Right atrium auricular region (tissue), 2 donors: ENCODE measurements around the gene PCSK5. TPM values are rescaled to one million over a fixed set of nuclear protein-coding genes. Genes with fewer than 3 reads are reported as not detected.

ENCODE experiments used
- DNase-seq: peaks from one replicate; pipeline ENCODE4 v3.0.0-alpha.2; 2019; ENCODE audit warnings: low spot score
- H3K27ac ChIP-seq, 2 donors: fragments of 200-600 bp; sonication (generic); 1 replicate in 1 of 2; 2 replicates in 1 of 2; pipeline ENCODE4 v1.5.1; 2016 to 2019
- H3K27me3 ChIP-seq, 2 donors: fragments of 200-600 bp; sonication (generic); one replicate each; pipeline versions ENCODE4 v1.5.1 to v1.6.0; 2017 to 2019
- H3K36me3 ChIP-seq: fragments of 200-600 bp; sonication (generic); one replicate; pipeline ENCODE4 v1.5.1; 2016
- H3K4me1 ChIP-seq, 2 donors: fragments of 200-600 bp; sonication (generic); one replicate each; pipeline versions ENCODE4 v1.5.1 to v1.6.0; 2017 to 2019
- H3K4me3 ChIP-seq, 2 donors: fragments of 200-600 bp; sonication (generic); 1 replicate in 1 of 2; 2 replicates in 1 of 2; pipeline ENCODE4 v1.5.1; 2017 to 2019; ENCODE audit warnings: mild to moderate bottlenecking in 1 of 2, moderate library complexity in 1 of 2
- H3K9me3 ChIP-seq, 2 donors: fragments of 200-600 bp; sonication (generic); one replicate each; pipeline ENCODE4 v1.5.1; 2019
- CTCF ChIP-seq, 2 donors: fragments of 200-600 bp; sonication (generic); IDR thresholded peaks; one replicate each; pipeline ENCODE4 v1.5.1; 2019; ENCODE audit warnings: antibody characterized with exemption in 2 of 2
- total RNA-seq, 2 donors: library from RNA; depleted of rRNA; stranded (reverse); fragments of >200 nt; gene quantifications; one replicate each; pipeline ENCODE4 v1.1.0, GENCODE V29; 2016

PCSK5 gene
- total RNA-seq, 2 donors from 2014 or later, result 5.3 to 6.5 TPM

GRCh38 chr9:75993434-75993833, 103.0 kb downstream of the PCSK5 start:
- DNase-seq, result no peak
- Histone ChIP-seq H3K27ac (no peak overlapping the region), H3K27me3 (no peaks in the 10 kb centered on the region), H3K36me3 (no peaks in the 10 kb centered on the region), H3K9me3 (no peaks in the 10 kb centered on the region), H3K4me3 (no peak overlapping the region), H3K4me1 (no peaks in the 10 kb centered on the region)
- no peak for TF ChIP-seq CTCF (IDR thresholded peaks at IDR 0.05)

GRCh38 chr9:75995066-75995465, 104.6 kb downstream of the PCSK5 start:
- Histone ChIP-seq H3K9me3 (no peaks in the 10 kb centered on the region), H3K36me3 (no peaks in the 10 kb centered on the region), H3K27me3 (no peaks in the 10 kb centered on the region), H3K27ac (no peak overlapping the region), H3K4me1 (no peaks in the 10 kb centered on the region), H3K4me3 (no peak overlapping the region)
- DNase-seq, result no peak
- no peak for TF ChIP-seq CTCF (IDR thresholded peaks at IDR 0.05)

DNA sequence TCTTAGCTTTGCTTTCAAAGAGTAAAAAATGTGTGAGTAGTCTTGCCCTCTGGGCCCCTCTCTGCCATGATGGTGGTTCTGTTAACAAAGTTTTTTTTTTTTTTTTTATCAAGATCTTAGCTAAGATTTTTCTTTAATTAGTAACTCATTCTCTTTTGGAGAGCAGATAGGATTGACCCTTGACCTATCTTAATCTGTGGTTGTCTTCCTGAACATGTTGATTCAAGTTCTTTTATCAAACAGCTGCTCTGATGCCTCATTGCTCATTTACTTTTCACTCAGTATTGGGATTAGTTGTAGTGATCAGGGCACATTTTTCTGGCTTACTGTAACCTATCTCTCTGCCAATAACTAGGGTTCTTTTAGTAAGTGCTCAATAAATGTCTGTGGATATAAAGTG, 106.3 kb downstream of the PCSK5 start:
- Histone ChIP-seq H3K9me3 (no peaks in the 10 kb centered on the region), H3K4me1 (no peaks in the 10 kb centered on the region), H3K27me3 (no peaks in the 10 kb centered on the region), H3K36me3 (no peaks in the 10 kb centered on the region), H3K4me3 (no peak overlapping the region), H3K27ac (no peak overlapping the region)
- no peak for TF ChIP-seq CTCF (IDR thresholded peaks at IDR 0.05)
- no peak for DNase-seq

DNA sequence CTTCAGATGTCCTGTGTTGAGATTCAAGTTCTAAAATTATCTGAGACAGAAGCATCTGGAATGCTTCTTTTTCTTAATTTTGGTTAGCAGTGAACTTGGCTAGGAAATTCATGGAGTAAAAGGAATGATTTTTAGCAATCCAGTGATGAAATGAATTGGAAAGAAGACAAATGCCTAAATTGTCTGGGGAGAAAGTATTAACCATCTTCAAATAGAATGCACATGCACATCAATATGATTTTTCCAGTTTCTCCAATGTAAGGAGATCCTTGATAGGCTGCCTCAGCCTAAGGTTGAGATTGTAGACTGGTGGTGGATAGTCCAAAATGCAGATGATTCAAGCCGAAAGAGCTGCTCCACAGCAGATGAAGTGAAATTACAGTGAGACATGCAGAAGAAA, 106.7 kb downstream of the PCSK5 start:
- TF ChIP-seq CTCF (IDR thresholded peaks at IDR 0.05), result no peak
- Histone ChIP-seq H3K27ac (no peak overlapping the region), H3K4me1 (no peaks in the 10 kb centered on the region), H3K27me3 (no peaks in the 10 kb centered on the region), H3K4me3 (no peak overlapping the region), H3K36me3 (no peaks in the 10 kb centered on the region), H3K9me3 (no peaks in the 10 kb centered on the region)
- DNase-seq, result no peak

GRCh38 chr9:75998096-75998780, 107.8 kb downstream of the PCSK5 start:
- H3K27ac ChIP-seq, result no peak overlapping the region
- no peaks in the 10 kb centered on the region for H3K4me1 ChIP-seq
- no peaks in the 10 kb centered on the region for H3K36me3 ChIP-seq
- no peaks in the 10 kb centered on the region for H3K27me3 ChIP-seq
- no peak for DNase-seq
- H3K9me3 ChIP-seq, result no peaks in the 10 kb centered on the region
- TF ChIP-seq CTCF (IDR thresholded peaks at IDR 0.05), result no peak
- no peak overlapping the region for H3K4me3 ChIP-seq

GRCh38 chr9:76001459-76001858, 111.0 kb downstream of the PCSK5 start:
- H3K4me3 ChIP-seq, result no peak overlapping the region
- no peak for DNase-seq
- no peaks in the 10 kb centered on the region for H3K4me1 ChIP-seq
- H3K27me3 ChIP-seq, result no peaks in the 10 kb centered on the region
- no peak for TF ChIP-seq CTCF (IDR thresholded peaks at IDR 0.05)
- H3K9me3 ChIP-seq, result no peaks in the 10 kb centered on the region
- no peak overlapping the region for H3K27ac ChIP-seq
- no peaks in the 10 kb centered on the region for H3K36me3 ChIP-seq
